H9 (cell line): ENCODE results near the gene ITIH2. TPM values are rescaled to one million over a fixed set of nuclear protein-coding genes. Genes with fewer than 3 reads are reported as not detected.

Source experiments
- DNase-seq: peaks from one replicate; pipeline ENCODE4 v3.0.0-alpha.2; 2017
- H2AFZ ChIP-seq: one replicate; pipeline ENCODE4 v1.6.1; 2013; ENCODE audit warnings: mild to moderate bottlenecking, low read length, control low read depth, moderate library complexity
- H2AK5ac ChIP-seq: 2 replicates; pipeline ENCODE4 v1.6.1; 2013; ENCODE audit warnings: low read length, control low read depth, mixed read lengths; ENCODE audit not compliant: insufficient read length
- H2BK120ac ChIP-seq: one replicate; pipeline ENCODE4 v1.6.1; 2013; ENCODE audit warnings: low read depth, mild to moderate bottlenecking, low read length, control low read depth, inconsistent platforms; ENCODE audit not compliant: poor library complexity, severe bottlenecking
- H2BK12ac ChIP-seq: 2 replicates; pipeline ENCODE4 v1.6.1; 2013; ENCODE audit warnings: low read length, control low read depth, mixed read lengths, low read depth; ENCODE audit not compliant: insufficient read length
- H2BK15ac ChIP-seq: 2 replicates; pipeline ENCODE4 v1.6.1; 2013; ENCODE audit warnings: low read depth, low read length, control low read depth
- H2BK20ac ChIP-seq: one replicate; pipeline ENCODE4 v1.6.1; 2013; ENCODE audit warnings: low read depth, mild to moderate bottlenecking, low read length, control low read depth, inconsistent platforms; ENCODE audit not compliant: poor library complexity, severe bottlenecking
- H2BK5ac ChIP-seq: 2 replicates; pipeline ENCODE4 v1.6.1; 2013; ENCODE audit warnings: low read length, control low read depth, mixed read lengths; ENCODE audit not compliant: insufficient read length
- H3K14ac ChIP-seq: 2 replicates; pipeline ENCODE4 v1.6.1; 2013; ENCODE audit warnings: low read length, control low read depth; ENCODE audit not compliant: insufficient read depth
- H3K18ac ChIP-seq: 2 replicates; pipeline ENCODE4 v1.6.1; 2013; ENCODE audit warnings: low read depth, mild to moderate bottlenecking, mixed read lengths, low read length, control low read depth; ENCODE audit not compliant: insufficient read length
- H3K23ac ChIP-seq: 2 replicates; pipeline ENCODE4 v1.6.1; 2013; ENCODE audit warnings: low read length, control low read depth, mixed read lengths, low read depth; ENCODE audit not compliant: insufficient read length
- H3K23me2 ChIP-seq: 2 replicates; pipeline ENCODE4 v1.6.1; 2013; ENCODE audit warnings: low read depth, mild to moderate bottlenecking, mixed read lengths, low read length, control low read depth; ENCODE audit not compliant: insufficient read length, poor library complexity, severe bottlenecking
- H3K27ac ChIP-seq: 2 replicates; pipeline ENCODE4 v1.5.1; 2013; ENCODE audit warnings: low read length, control low read depth, mixed read lengths, low read depth; ENCODE audit not compliant: insufficient read length
- H3K27me3 ChIP-seq: 2 replicates; pipeline ENCODE4 v1.6.1; 2013; ENCODE audit warnings: low read length, control low read depth, inconsistent platforms; ENCODE audit not compliant: insufficient read depth
- H3K4ac ChIP-seq: 2 replicates; pipeline ENCODE4 v1.6.1; 2013; ENCODE audit warnings: low read depth, mild to moderate bottlenecking, control low read depth, inconsistent platforms, low read length, moderate library complexity
- H3K4me1 ChIP-seq: 2 replicates; pipeline ENCODE4 v1.6.1; 2013; ENCODE audit warnings: low read length, control low read depth, inconsistent platforms; ENCODE audit not compliant: insufficient read depth
- H3K4me2 ChIP-seq: 2 replicates; pipeline ENCODE4 v1.6.1; 2013; ENCODE audit warnings: low read length, control low read depth, mixed read lengths; ENCODE audit not compliant: insufficient read length, insufficient read depth
- H3K56ac ChIP-seq: 2 replicates; pipeline ENCODE4 v1.6.1; 2013; ENCODE audit warnings: low read depth, mild to moderate bottlenecking, mixed read lengths, low read length, control low read depth; ENCODE audit not compliant: insufficient read length
- H3K79me1 ChIP-seq: 2 replicates; pipeline ENCODE4 v1.6.1; 2013; ENCODE audit warnings: low read depth, mild to moderate bottlenecking, moderate library complexity, low read length, control low read depth, inconsistent platforms; ENCODE audit not compliant: insufficient read depth, poor library complexity, severe bottlenecking
- H3K79me2 ChIP-seq: 2 replicates; pipeline ENCODE4 v1.6.1; 2013; ENCODE audit warnings: low read length, control low read depth, inconsistent platforms; ENCODE audit not compliant: insufficient read depth
- H3K9ac ChIP-seq: 2 replicates; pipeline ENCODE4 v1.6.1; 2013; ENCODE audit warnings: low read length, control low read depth, mixed read lengths; ENCODE audit not compliant: insufficient read length; ENCODE audit errors: extremely low read depth
- H3K9me3 ChIP-seq: one replicate; pipeline ENCODE4 v1.6.1; 2013; ENCODE audit warnings: low read depth, low read length, inconsistent platforms; ENCODE audit not compliant: control insufficient read depth
- H3T11ph ChIP-seq: one replicate; pipeline ENCODE4 v1.6.1; 2013; ENCODE audit warnings: mild to moderate bottlenecking, low read length, control low read depth, inconsistent platforms
- H4K20me1 ChIP-seq: one replicate; pipeline ENCODE4 v1.6.1; 2013; ENCODE audit not compliant: control insufficient read depth, insufficient read length, insufficient read depth
- H4K5ac ChIP-seq: 2 replicates; pipeline ENCODE4 v1.6.1; 2013; ENCODE audit warnings: low read depth, mild to moderate bottlenecking, mixed read lengths, low read length, control low read depth; ENCODE audit not compliant: insufficient read length
- H4K8ac ChIP-seq: replicated peaks from 2 replicates; pipeline ENCODE4 v1.6.1; 2013; ENCODE audit warnings: low read length, control low read depth, mixed read lengths, low read depth; ENCODE audit not compliant: insufficient read length
- H4K91ac ChIP-seq: 2 replicates; pipeline ENCODE4 v1.6.1; 2013; ENCODE audit warnings: low read depth, mild to moderate bottlenecking, moderate library complexity, mixed read lengths, low read length, control low read depth; ENCODE audit not compliant: insufficient read length
- H3K27ac Mint-ChIP-seq, 3 experiments: 2 replicates in 2 of 3; 3 replicates in 1 of 3; pipeline ENCODE4 v1.8.0; 2020 to 2021; ENCODE audit warnings: mixed read lengths in 3 of 3, mild to moderate bottlenecking in 1 of 3, moderate library complexity in 1 of 3
- H3K27me3 Mint-ChIP-seq: 2 replicates; pipeline ENCODE4 v1.8.0; 2021; ENCODE audit warnings: low read depth, mild to moderate bottlenecking, moderate library complexity, mixed read lengths
- H3K36me3 Mint-ChIP-seq, 3 experiments: 2 replicates in 2 of 3; 3 replicates in 1 of 3; pipeline ENCODE4 v1.8.0; 2020 to 2021; ENCODE audit warnings: low read depth in 3 of 3, mixed read lengths in 3 of 3; ENCODE audit not compliant: insufficient read depth in 1 of 3
- H3K4me1 Mint-ChIP-seq, 2 experiments: 2 replicates each; pipeline ENCODE4 v1.8.0; 2020; ENCODE audit warnings: mixed read lengths in 2 of 2
- H3K4me3 Mint-ChIP-seq, 2 experiments: 2 replicates in 1 of 2; 3 replicates in 1 of 2; pipeline ENCODE4 v1.8.0; 2020 to 2021; ENCODE audit warnings: mild to moderate bottlenecking in 2 of 2, mixed read lengths in 2 of 2, moderate library complexity in 1 of 2
- H3K9me3 Mint-ChIP-seq, 2 experiments: 2 replicates in 1 of 2; 3 replicates in 1 of 2; pipeline ENCODE4 v1.8.0; 2020; ENCODE audit warnings: mild to moderate bottlenecking in 2 of 2, mixed read lengths in 2 of 2, moderate library complexity in 1 of 2
- WGBS: extraction: QIAGEN DNeasy Blood & Tissue Kit; methylation state at CpG from one replicate; pipeline ENCODE4 v1.1.7; 2013; ENCODE audit warnings: missing lambda C conversion rate, low lambda C conversion rate, mixed read lengths; ENCODE audit not compliant: insufficient read length; ENCODE audit errors: extremely low coverage; 5-methylcytosine and 5-hydroxymethylcytosine counted together
- total RNA-seq: library from RNA; stranded (reverse); gene quantifications from 2 replicates; pipeline ENCODE4 v1.2.1, GENCODE V29; 2021
- TF ChIP-seq, protein P1 (sequence below): fragments of 200-600 bp; sonication (generic); conservative IDR thresholded peaks from 3 replicates; pipeline ENCODE4 v1.8.0; 2021; ENCODE audit warnings: antibody characterized with exemption, mild to moderate bottlenecking

Gene ITIH2
- total RNA-seq, 1 experiment from 2014 or later: not detected

DNA sequence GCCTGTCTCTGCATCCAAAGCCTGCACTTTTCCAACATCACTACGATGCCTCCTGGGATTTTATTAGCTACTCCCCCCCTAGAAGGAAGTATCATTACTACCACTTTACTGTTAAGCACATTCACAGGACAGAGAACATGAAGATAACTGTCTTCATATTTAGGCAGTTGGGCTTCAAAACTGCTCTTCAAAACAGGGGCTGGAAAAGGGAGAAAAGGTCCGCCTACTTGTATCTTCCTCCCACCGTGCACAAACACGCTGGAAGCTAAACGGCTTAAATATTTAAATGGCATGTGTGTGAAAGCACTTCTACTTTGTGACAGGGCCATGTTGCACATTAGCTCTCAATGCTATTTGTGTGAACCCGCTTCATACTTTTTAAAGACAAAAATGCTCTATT is 37.3 kb upstream of the ITIH2 start:
- no peak overlapping the region for H3K27ac ChIP-seq
- H3K27me3 ChIP-seq: peaks cover 13% of the 10 kb centered on the region; the same call in 1 of the 2 replicates
- no peak overlapping the region for H4K8ac ChIP-seq
- no peak overlapping the region for H2BK15ac ChIP-seq
- peaks cover 14 to 17% of the 10 kb centered on the region in 2 experiments for H3K4me1 Mint-ChIP-seq
- H2BK5ac ChIP-seq: no peak overlapping the region
- no CpG with 5 or more reads among the region's 6 CpGs for WGBS
- no peak overlapping the region for H3K14ac ChIP-seq
- TF ChIP-seq, protein P1, sequence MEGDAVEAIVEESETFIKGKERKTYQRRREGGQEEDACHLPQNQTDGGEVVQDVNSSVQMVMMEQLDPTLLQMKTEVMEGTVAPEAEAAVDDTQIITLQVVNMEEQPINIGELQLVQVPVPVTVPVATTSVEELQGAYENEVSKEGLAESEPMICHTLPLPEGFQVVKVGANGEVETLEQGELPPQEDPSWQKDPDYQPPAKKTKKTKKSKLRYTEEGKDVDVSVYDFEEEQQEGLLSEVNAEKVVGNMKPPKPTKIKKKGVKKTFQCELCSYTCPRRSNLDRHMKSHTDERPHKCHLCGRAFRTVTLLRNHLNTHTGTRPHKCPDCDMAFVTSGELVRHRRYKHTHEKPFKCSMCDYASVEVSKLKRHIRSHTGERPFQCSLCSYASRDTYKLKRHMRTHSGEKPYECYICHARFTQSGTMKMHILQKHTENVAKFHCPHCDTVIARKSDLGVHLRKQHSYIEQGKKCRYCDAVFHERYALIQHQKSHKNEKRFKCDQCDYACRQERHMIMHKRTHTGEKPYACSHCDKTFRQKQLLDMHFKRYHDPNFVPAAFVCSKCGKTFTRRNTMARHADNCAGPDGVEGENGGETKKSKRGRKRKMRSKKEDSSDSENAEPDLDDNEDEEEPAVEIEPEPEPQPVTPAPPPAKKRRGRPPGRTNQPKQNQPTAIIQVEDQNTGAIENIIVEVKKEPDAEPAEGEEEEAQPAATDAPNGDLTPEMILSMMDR: no peak
- no peak overlapping the region for H3T11ph ChIP-seq
- H2BK20ac ChIP-seq: no peak overlapping the region
- no peaks in the 10 kb centered on the region; a peak in 1 of 5 replicates for H3K9me3 Mint-ChIP-seq
- H2AFZ ChIP-seq: no peak overlapping the region
- H3K4me3 Mint-ChIP-seq: peak overlapping the region; percentile 71 to 89
- H3K27me3 Mint-ChIP-seq: peaks cover 61% of the 10 kb centered on the region
- H3K4ac ChIP-seq: no peak overlapping the region
- no peak for DNase-seq
- no peaks in the 10 kb centered on the region for H3K4me1 ChIP-seq
- no peak overlapping the region for H3K27ac Mint-ChIP-seq
- H4K5ac ChIP-seq: no peak overlapping the region
- H3K79me2 ChIP-seq: no peaks in the 10 kb centered on the region
- H3K56ac ChIP-seq: no peak overlapping the region
- H3K9ac ChIP-seq: no peak overlapping the region
- no peaks in the 10 kb centered on the region for H3K36me3 Mint-ChIP-seq
- no peak overlapping the region for H3K18ac ChIP-seq
- no peaks in the 10 kb centered on the region for H3K9me3 ChIP-seq
- H3K23ac ChIP-seq: no peak overlapping the region
- no peaks in the 10 kb centered on the region for H3K79me1 ChIP-seq
- H2BK12ac ChIP-seq: no peak overlapping the region
- no peak overlapping the region for H2AK5ac ChIP-seq
- H3K23me2 ChIP-seq: peaks cover 7% of the 10 kb centered on the region
- no peak overlapping the region for H4K91ac ChIP-seq
- H3K4me2 ChIP-seq: peak overlapping the region; percentile 86
- no peaks in the 10 kb centered on the region for H4K20me1 ChIP-seq
- no peak overlapping the region for H2BK120ac ChIP-seq
